Tracheal epithelial cell (primary cell): ENCODE results near the gene PDE1C. TPM values are rescaled to one million over a fixed set of nuclear protein-coding genes. Genes with fewer than 3 reads are reported as not detected.

Experiments used
- total RNA-seq: library from RNA; depleted of rRNA; stranded (reverse); fragments of >200 nt; gene quantifications from 2 replicates; pipeline ENCODE4 v1.2.1, GENCODE V29; 2014

The PDE1C gene
- total RNA-seq, result under 0.01 and 1.2 TPM in 2 replicates

DNA sequence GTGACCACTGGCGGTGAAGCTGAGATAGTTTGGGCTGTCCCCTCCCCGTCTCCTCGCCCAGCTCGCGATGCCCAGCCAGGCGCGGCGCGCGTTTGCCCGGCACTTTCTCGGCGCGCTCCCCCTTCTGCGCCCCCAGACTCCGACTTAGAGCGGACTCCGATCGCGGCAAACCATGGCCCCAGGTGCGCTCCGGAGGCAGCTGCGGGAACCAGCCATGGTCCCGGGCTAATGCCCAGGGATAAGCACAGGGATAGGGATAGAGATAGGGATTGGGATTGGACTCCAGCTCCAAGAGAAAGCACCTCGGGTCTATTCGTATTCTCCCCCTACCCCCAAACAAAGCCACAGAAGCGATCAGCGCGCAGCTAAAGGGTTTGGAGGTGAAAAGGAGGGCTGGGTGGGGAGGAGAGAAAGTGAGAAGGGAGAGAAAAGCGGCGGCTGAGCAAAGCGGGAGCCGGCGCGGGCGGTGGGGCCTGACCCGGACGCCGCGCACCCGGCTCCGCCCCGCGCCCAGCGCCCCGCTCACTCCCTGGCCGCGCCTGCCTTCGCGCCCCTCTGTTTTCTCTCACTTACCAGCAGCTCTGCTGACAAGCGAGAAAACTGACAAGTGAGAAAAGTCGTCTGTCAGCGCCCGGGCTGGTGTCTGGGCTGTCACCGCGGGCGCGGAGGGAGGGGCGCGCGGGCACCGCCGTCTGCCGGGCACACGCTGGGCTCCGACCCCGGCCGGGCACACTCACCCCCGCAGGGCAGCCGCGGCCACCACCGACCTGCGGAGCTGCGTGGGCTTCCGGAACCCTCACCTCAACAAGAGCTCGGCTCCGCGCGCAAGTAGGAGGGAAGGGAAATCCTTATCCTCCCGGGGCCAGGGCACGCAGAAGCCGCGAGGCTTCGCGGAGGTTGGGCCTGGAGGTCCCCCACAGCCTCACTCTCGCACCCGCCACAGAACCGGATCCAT is at the start of gene PDE1C:
Gene PDE1C, minus strand, starts transcription at position 2 of the 955 bp plus-strand sequence.

